DND-41 (cell line): ENCODE measurements around the gene CRYBA1.
"Not testable (repeated sequence)": the region's sequence is repeated elsewhere in the genome, so short reads cannot be mapped to it uniquely, and the experiment has no call there.

Source experiments
- CTCF ChIP-seq: IDR thresholded peaks from 2 replicates; pipeline ENCODE4 v1.5.1; 2012; ENCODE audit warnings: borderline replicate concordance, low read length, moderate library complexity, mild to moderate bottlenecking; ENCODE audit not compliant: poor library complexity, severe bottlenecking; ENCODE audit errors: extremely low read depth
- EZH2 ChIP-seq: IDR thresholded peaks from 3 replicates; pipeline ENCODE4 v1.6.1; 2012; ENCODE audit warnings: borderline replicate concordance, low read depth, mild to moderate bottlenecking, moderate library complexity, low read length, inconsistent platforms; ENCODE audit not compliant: severe bottlenecking

- TF ChIP-seq CTCF, EZH2: not testable (repeated sequence)
Measured at GRCh38 chr17:29234972-29235371, 11.7 kb upstream of the CRYBA1 start.
